Measurements from ENCODE around the gene HNMT. TPM values are rescaled to one million over a fixed set of nuclear protein-coding genes. Genes with fewer than 3 reads are reported as not detected.

The HNMT gene
- total RNA-seq, 1 experiment from 2014 or later: 4.1 TPM

GRCh38 chr2:137987011-137987410 is 22.7 kb downstream of the HNMT start:
- DNase-seq (ENCODE audit: low read depth, low spot score) (no peak), ATAC-seq (no peak)
- Histone ChIP-seq H3K4me1 (ENCODE audit: control insufficient read depth, insufficient read depth, low read length) (no peaks in the 10 kb centered on the region), H3K9me3 (ENCODE audit: control insufficient read depth, insufficient read depth, low read depth, low read length) (no peaks in the 10 kb centered on the region), H3K27me3 (ENCODE audit: control insufficient read depth, insufficient read depth, low read length) (no peaks in the 10 kb centered on the region), H3K27ac (ENCODE audit: low read length) (no peak overlapping the region), H3K4me3 (ENCODE audit: low read depth in 2 of 2, low read length in 2 of 2) (no peak overlapping the region), H3K36me3 (ENCODE audit: control insufficient read depth, insufficient read depth, low read length) (no peaks in the 10 kb centered on the region)
- CTCF ChIA-PET: no interaction called here
- BruUV-seq (replicated peaks): no TSS peak
- in situ Hi-C loops (cut with HindIII; ENCODE audit: low pct_unique_long_range_greater_than_20kb, low sequenced_read_pairs): no loop called here
- intact Hi-C loops (cut with micrococcal nuclease; ENCODE audit: unreplicated experiment): no loop called here
- TF ChIP-seq SIN3A (IDR thresholded peaks at IDR 0.05; ENCODE audit: borderline replicate concordance, insufficient read depth, low read depth, low read length) (no peak), REST (IDR thresholded peaks at IDR 0.05; ENCODE audit: insufficient read depth in 1 of 2, low read depth in 2 of 2, low read length in 1 of 2) (no peak), TCF7L2 (IDR thresholded peaks at IDR 0.05; ENCODE audit: low read depth, low read length) (no peak), CTCF (IDR thresholded peaks at IDR 0.05) (no peak), POLR2AphosphoS5 (IDR thresholded peaks at IDR 0.05; ENCODE audit: low read depth, low read length) (no peak)
- POLR2A ChIA-PET: no interaction called here

- TF ChIP-seq REST (IDR thresholded peaks at IDR 0.05; ENCODE audit: insufficient read depth in 1 of 2, low read depth in 2 of 2, low read length in 1 of 2): no peak
- TF ChIP-seq TCF7L2 (IDR thresholded peaks at IDR 0.05; ENCODE audit: low read depth, low read length): no peak
- no peak for TF ChIP-seq SIN3A (IDR thresholded peaks at IDR 0.05; ENCODE audit: borderline replicate concordance, insufficient read depth, low read depth, low read length)
- TF ChIP-seq POLR2AphosphoS5 (IDR thresholded peaks at IDR 0.05; ENCODE audit: low read depth, low read length): no peak
- no peak for TF ChIP-seq CTCF (IDR thresholded peaks at IDR 0.05)
- H3K4me3 ChIP-seq (ENCODE audit: low read depth in 2 of 2, low read length in 2 of 2): no peak overlapping the region
- H3K27me3 ChIP-seq (ENCODE audit: control insufficient read depth, insufficient read depth, low read length): no peaks in the 10 kb centered on the region
- no TSS peak for BruUV-seq (replicated peaks)
- intact Hi-C loops (cut with micrococcal nuclease; ENCODE audit: unreplicated experiment) (no loop called here), in situ Hi-C loops (cut with HindIII; ENCODE audit: low pct_unique_long_range_greater_than_20kb, low sequenced_read_pairs) (no loop called here)
- no peak overlapping the region for H3K27ac ChIP-seq (ENCODE audit: low read length)
- no peak for ATAC-seq
- no peaks in the 10 kb centered on the region for H3K4me1 ChIP-seq (ENCODE audit: control insufficient read depth, insufficient read depth, low read length)
- DNase-seq (ENCODE audit: low read depth, low spot score): no peak
- H3K9me3 ChIP-seq (ENCODE audit: control insufficient read depth, insufficient read depth, low read depth, low read length): no peaks in the 10 kb centered on the region
- H3K36me3 ChIP-seq (ENCODE audit: control insufficient read depth, insufficient read depth, low read length): no peaks in the 10 kb centered on the region
- ChIA-PET POLR2A (no interaction called here), CTCF (no interaction called here)
These were observed 26.8 kb downstream of the HNMT start for GRCh38 chr2:137991078-137991477.
